Panc1 (cell line): ENCODE data around the gene PPP1R1B. TPM values are rescaled to one million over a fixed set of nuclear protein-coding genes. Genes with fewer than 3 reads are reported as not detected.

ENCODE experiments used
- ATAC-seq: fragments of 200-7000 bp; cut with Tn5 transposase; 2 replicates; pipeline ENCODE4 v1.9.1; 2020; ENCODE audit warnings: mild to moderate bottlenecking, moderate library complexity
- BruUV-seq: library from RNA; stranded (reverse); fragments of 400-500 nt; replicated peaks from 2 replicates; lab custom pipeline; 2021; lab: Mats Ljungman, UMichigan
- CTCF ChIA-PET: fragments of 300-600 bp; sonication (Branson Sonifier 250); formaldehyde crosslinking; loops from one replicate; lab custom pipeline; 2022; ENCODE audit warnings: antibody characterized with exemption; lab: Charles Lee
- POLR2A ChIA-PET: fragments of 300-600 bp; sonication (Branson Sonifier 250); formaldehyde crosslinking; loops from one replicate; lab custom pipeline; 2022; ENCODE audit warnings: antibody characterized with exemption; lab: Charles Lee
- DNase-seq: peaks from one replicate; pipeline ENCODE4 v3.0.0-alpha.2; 2010; ENCODE audit warnings: low read depth, low spot score
- H3K27ac ChIP-seq: 2 replicates; pipeline ENCODE4 v1.5.1; 2011; ENCODE audit warnings: mild to moderate bottlenecking, low read length, inconsistent platforms
- H3K27me3 ChIP-seq: fragments of 200-500 bp; sonication (Bioruptor generic); 2 replicates; pipeline ENCODE4 v1.6.0; 2014; ENCODE audit warnings: low read length, inconsistent platforms; ENCODE audit not compliant: control insufficient read depth, insufficient read depth
- H3K36me3 ChIP-seq: fragments of 200-500 bp; sonication (Bioruptor generic); 2 replicates; pipeline ENCODE4 v1.5.1; 2014; ENCODE audit warnings: inconsistent platforms, mild to moderate bottlenecking, low read length, moderate library complexity; ENCODE audit not compliant: control insufficient read depth, insufficient read depth
- H3K4me1 ChIP-seq: 2 replicates; pipeline ENCODE4 v1.5.1; 2011; ENCODE audit warnings: inconsistent platforms, mild to moderate bottlenecking, low read length, moderate library complexity; ENCODE audit not compliant: control insufficient read depth, insufficient read depth
- H3K4me3 ChIP-seq, 2 experiments: 2 replicates each; pipeline ENCODE4 v1.5.1; 2011 to 2012; ENCODE audit warnings: low read depth in 2 of 2, low read length in 2 of 2, mild to moderate bottlenecking in 2 of 2, inconsistent platforms in 1 of 2, moderate library complexity in 1 of 2
- H3K9me3 ChIP-seq: fragments of 200-500 bp; sonication (Bioruptor generic); 2 replicates; pipeline ENCODE4 v1.5.1; 2014; ENCODE audit warnings: low read depth, mild to moderate bottlenecking, inconsistent platforms, low read length, moderate library complexity; ENCODE audit not compliant: control insufficient read depth, insufficient read depth
- POLR2AphosphoS5 ChIP-seq: IDR thresholded peaks from 2 replicates; pipeline ENCODE4 v1.6.1; 2012; ENCODE audit warnings: mild to moderate bottlenecking, low read depth, low read length, moderate library complexity
- SIN3A ChIP-seq: IDR thresholded peaks from 2 replicates; pipeline ENCODE4 v1.6.1; 2012; ENCODE audit warnings: low read depth, mild to moderate bottlenecking, low read length, moderate library complexity, borderline replicate concordance; ENCODE audit not compliant: insufficient read depth
- TCF7L2 ChIP-seq: IDR thresholded peaks from 2 replicates; pipeline ENCODE4 v1.6.1; 2011; ENCODE audit warnings: mild to moderate bottlenecking, low read depth, low read length, inconsistent platforms
- in situ Hi-C: cut with HindIII; loops from 2 replicates; pipeline ENCODE4 v1.10.0; 2016; ENCODE audit warnings: low sequenced_read_pairs, low pct_unique_long_range_greater_than_20kb
- intact Hi-C: fragments of 100-400 bp; cut with micrococcal nuclease; formaldehyde crosslinking; loops from one replicate; pipeline ENCODE4 v1.10.0; 2022; ENCODE audit not compliant: unreplicated experiment
- total RNA-seq: library from RNA; stranded (reverse); gene quantifications from one replicate; pipeline ENCODE4 v1.2.1, GENCODE V29; 2021; ENCODE audit not compliant: unreplicated experiment
- TF ChIP-seq, protein P1 (sequence below), 2 experiments: IDR thresholded peaks; 2 replicates each; pipeline ENCODE4 v1.6.1; 2011 to 2012; ENCODE audit warnings: low read depth in 2 of 2, control low read depth in 1 of 2, low read length in 1 of 2, mild to moderate bottlenecking in 1 of 2, moderate library complexity in 1 of 2; ENCODE audit not compliant: insufficient read depth in 1 of 2
- TF ChIP-seq, protein P2 (sequence below): fragments of 450-650 bp; IDR thresholded peaks from 2 replicates; pipeline ENCODE4 v1.5.1; 2017; ENCODE audit warnings: mild to moderate bottlenecking

The PPP1R1B gene
- total RNA-seq, 1 experiment from 2014 or later: 45.7 TPM

DNA sequence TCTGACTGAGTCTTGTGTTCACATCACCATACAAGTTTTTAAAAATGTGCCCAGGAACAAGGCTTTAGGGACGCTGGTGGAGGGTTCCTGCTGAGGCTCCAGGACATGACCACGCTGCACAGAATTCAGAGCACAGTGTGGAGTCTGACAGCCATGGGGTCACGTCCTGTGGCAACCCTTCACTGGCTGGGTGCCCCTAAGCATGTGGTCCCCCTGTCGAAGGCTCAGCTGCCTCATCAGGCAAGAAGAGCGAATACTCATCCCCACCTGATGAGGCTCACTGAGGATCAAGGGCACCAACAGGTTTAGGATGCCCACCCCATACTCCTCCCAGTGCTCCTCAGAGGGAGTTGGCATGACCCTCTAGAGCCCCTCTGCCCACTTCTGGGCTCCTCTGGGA, 47.4 kb downstream of the PPP1R1B start:
- CTCF ChIA-PET: no interaction called here
- no TSS peak for BruUV-seq
- no peak overlapping the region for H3K27ac ChIP-seq
- POLR2A ChIA-PET: no interaction called here
- no peak for ATAC-seq
- TF ChIP-seq POLR2AphosphoS5: no peak
- no peak for TF ChIP-seq TCF7L2
- TF ChIP-seq SIN3A: no peak
- in situ Hi-C loops: no loop called here
- no peak overlapping the region for H3K4me3 ChIP-seq
- intact Hi-C loops: loop anchor here (5.0 kb wide), 1 partner anchor 52 kb away; no protein-coding TSS in a partner anchor
- no peaks in the 10 kb centered on the region for H3K9me3 ChIP-seq
- no peaks in the 10 kb centered on the region for H3K36me3 ChIP-seq
- H3K4me1 ChIP-seq: peaks cover 5% of the 10 kb centered on the region; the same call in 1 of the 2 replicates
- no peak for DNase-seq
- H3K27me3 ChIP-seq: no peaks in the 10 kb centered on the region

- intact Hi-C loops: loop anchor here (5.0 kb wide), 1 partner anchor 53 kb away; no protein-coding TSS in a partner anchor
- DNase-seq: no peak
These were observed 48.1 kb downstream of the PPP1R1B start for GRCh38 chr17:39674702-39675389.

More at GRCh38 chr17:39674702-39675389, 48.1 kb downstream of the PPP1R1B start:
- no TSS peak for BruUV-seq
- no peaks in the 10 kb centered on the region for H3K9me3 ChIP-seq
- H3K36me3 ChIP-seq: no peaks in the 10 kb centered on the region
- H3K27ac ChIP-seq: no peak overlapping the region
- no peak for ATAC-seq
- no peak overlapping the region for H3K4me3 ChIP-seq
- CTCF ChIA-PET: no interaction called here
- H3K4me1 ChIP-seq: peaks cover 5% of the 10 kb centered on the region; the same call in 1 of the 2 replicates
- H3K27me3 ChIP-seq: no peaks in the 10 kb centered on the region
- TF ChIP-seq, protein P1, sequence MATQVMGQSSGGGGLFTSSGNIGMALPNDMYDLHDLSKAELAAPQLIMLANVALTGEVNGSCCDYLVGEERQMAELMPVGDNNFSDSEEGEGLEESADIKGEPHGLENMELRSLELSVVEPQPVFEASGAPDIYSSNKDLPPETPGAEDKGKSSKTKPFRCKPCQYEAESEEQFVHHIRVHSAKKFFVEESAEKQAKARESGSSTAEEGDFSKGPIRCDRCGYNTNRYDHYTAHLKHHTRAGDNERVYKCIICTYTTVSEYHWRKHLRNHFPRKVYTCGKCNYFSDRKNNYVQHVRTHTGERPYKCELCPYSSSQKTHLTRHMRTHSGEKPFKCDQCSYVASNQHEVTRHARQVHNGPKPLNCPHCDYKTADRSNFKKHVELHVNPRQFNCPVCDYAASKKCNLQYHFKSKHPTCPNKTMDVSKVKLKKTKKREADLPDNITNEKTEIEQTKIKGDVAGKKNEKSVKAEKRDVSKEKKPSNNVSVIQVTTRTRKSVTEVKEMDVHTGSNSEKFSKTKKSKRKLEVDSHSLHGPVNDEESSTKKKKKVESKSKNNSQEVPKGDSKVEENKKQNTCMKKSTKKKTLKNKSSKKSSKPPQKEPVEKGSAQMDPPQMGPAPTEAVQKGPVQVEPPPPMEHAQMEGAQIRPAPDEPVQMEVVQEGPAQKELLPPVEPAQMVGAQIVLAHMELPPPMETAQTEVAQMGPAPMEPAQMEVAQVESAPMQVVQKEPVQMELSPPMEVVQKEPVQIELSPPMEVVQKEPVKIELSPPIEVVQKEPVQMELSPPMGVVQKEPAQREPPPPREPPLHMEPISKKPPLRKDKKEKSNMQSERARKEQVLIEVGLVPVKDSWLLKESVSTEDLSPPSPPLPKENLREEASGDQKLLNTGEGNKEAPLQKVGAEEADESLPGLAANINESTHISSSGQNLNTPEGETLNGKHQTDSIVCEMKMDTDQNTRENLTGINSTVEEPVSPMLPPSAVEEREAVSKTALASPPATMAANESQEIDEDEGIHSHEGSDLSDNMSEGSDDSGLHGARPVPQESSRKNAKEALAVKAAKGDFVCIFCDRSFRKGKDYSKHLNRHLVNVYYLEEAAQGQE (IDR thresholded peaks at IDR 0.05; ENCODE audit: insufficient read depth in 1 of 2, low read depth in 2 of 2, low read length in 1 of 2): no peak
- TF ChIP-seq SIN3A (no peak), POLR2AphosphoS5 (no peak), TCF7L2 (no peak)
- TF ChIP-seq, protein P2, sequence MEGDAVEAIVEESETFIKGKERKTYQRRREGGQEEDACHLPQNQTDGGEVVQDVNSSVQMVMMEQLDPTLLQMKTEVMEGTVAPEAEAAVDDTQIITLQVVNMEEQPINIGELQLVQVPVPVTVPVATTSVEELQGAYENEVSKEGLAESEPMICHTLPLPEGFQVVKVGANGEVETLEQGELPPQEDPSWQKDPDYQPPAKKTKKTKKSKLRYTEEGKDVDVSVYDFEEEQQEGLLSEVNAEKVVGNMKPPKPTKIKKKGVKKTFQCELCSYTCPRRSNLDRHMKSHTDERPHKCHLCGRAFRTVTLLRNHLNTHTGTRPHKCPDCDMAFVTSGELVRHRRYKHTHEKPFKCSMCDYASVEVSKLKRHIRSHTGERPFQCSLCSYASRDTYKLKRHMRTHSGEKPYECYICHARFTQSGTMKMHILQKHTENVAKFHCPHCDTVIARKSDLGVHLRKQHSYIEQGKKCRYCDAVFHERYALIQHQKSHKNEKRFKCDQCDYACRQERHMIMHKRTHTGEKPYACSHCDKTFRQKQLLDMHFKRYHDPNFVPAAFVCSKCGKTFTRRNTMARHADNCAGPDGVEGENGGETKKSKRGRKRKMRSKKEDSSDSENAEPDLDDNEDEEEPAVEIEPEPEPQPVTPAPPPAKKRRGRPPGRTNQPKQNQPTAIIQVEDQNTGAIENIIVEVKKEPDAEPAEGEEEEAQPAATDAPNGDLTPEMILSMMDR: no peak
- in situ Hi-C loops: no loop called here
- POLR2A ChIA-PET: interaction anchor here (0.6 kb wide), 1 partner anchor 40 kb away, joined by 3 read pairs; no protein-coding TSS in a partner anchor
